PFSK-1 (cell line): ENCODE measurements around the gene SULT1B1.

Experiments
- POLR2AphosphoS5 ChIP-seq: IDR thresholded peaks from 2 replicates; pipeline ENCODE4 v1.6.1; 2012; ENCODE audit warnings: low read depth, mild to moderate bottlenecking, control low read depth, low read length, moderate library complexity
- TAF1 ChIP-seq: IDR thresholded peaks from 2 replicates; pipeline ENCODE4 v1.6.1; 2012; ENCODE audit warnings: low read length, control low read depth, borderline replicate concordance; ENCODE audit not compliant: insufficient read depth
- TF ChIP-seq, protein P1 (sequence below), 2 experiments: IDR thresholded peaks; 2 replicates each; pipeline versions ENCODE4 v1.6.1 to v1.8.0; 2011 to 2012; ENCODE audit warnings: low read depth in 2 of 2, low read length in 2 of 2, control low read depth in 1 of 2, inconsistent platforms in 1 of 2, mild to moderate bottlenecking in 1 of 2, moderate library complexity in 1 of 2; ENCODE audit not compliant: insufficient read depth in 1 of 2

DNA sequence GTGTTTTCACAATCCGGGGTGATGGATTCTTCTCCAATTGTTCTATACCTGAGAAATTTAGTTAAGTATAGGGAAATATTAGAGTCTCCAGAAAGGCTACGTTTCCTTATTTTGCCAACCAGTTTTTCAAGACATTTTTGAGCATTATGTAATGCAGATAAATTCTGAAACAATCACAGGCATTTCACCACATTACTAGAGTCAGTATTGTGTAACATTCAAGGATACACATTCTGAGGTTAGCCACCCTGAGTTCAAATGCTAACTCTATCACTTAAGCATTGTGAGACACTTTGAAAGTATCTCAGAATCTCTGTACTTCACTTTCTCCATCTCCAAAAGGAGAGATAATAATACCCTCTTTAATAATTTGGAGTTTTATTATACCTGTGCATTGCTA, 10.6 kb downstream of the SULT1B1 start:
- TF ChIP-seq, protein P1, sequence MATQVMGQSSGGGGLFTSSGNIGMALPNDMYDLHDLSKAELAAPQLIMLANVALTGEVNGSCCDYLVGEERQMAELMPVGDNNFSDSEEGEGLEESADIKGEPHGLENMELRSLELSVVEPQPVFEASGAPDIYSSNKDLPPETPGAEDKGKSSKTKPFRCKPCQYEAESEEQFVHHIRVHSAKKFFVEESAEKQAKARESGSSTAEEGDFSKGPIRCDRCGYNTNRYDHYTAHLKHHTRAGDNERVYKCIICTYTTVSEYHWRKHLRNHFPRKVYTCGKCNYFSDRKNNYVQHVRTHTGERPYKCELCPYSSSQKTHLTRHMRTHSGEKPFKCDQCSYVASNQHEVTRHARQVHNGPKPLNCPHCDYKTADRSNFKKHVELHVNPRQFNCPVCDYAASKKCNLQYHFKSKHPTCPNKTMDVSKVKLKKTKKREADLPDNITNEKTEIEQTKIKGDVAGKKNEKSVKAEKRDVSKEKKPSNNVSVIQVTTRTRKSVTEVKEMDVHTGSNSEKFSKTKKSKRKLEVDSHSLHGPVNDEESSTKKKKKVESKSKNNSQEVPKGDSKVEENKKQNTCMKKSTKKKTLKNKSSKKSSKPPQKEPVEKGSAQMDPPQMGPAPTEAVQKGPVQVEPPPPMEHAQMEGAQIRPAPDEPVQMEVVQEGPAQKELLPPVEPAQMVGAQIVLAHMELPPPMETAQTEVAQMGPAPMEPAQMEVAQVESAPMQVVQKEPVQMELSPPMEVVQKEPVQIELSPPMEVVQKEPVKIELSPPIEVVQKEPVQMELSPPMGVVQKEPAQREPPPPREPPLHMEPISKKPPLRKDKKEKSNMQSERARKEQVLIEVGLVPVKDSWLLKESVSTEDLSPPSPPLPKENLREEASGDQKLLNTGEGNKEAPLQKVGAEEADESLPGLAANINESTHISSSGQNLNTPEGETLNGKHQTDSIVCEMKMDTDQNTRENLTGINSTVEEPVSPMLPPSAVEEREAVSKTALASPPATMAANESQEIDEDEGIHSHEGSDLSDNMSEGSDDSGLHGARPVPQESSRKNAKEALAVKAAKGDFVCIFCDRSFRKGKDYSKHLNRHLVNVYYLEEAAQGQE (IDR thresholded peaks at IDR 0.05; ENCODE audit: insufficient read depth in 1 of 2, low read depth in 2 of 2, low read length in 2 of 2): no peak
- TF ChIP-seq TAF1 (no peak), POLR2AphosphoS5 (no peak)
